ENCODE measurements around the gene COL23A1.

Gene COL23A1

DNA sequence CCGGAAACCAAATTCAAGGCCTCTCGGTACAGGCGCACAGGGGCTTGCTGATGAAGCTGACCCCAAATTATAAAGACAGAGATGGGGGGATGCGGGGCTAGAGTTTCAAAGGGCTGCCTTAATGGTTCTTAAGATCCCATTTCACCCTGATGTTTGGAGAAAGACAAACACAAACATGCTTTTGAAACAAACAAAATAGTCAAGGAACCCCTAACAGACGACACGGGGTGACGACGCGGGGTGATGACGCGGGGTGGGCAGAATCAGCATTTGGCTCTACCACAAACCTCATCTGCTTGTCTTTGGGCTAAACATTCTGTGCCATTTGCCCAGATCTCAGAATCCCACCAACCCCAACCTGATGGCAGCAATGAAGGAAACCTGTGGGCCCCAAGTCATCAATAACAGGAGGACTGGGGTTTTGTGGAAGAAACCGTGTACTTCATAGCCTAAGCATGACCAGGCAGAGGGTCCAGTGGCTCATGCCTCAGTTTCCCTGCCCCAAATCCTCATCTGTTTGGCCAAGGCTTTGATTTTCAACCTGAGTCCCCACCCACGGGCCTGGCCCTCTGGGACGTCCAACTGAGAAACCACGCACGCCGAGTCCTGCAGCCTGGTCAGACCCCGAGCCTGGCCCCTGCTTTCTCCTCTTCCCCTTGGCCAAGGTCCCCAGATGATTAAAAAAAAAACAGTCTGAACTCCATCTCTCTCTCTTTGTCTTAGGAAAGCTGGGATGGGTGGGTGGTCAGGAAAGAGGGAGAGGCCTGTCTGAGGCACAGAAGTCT is 148.5 kb downstream of the COL23A1 start:
- DNase-seq = no peak
- TF ChIP-seq POLR2A (IDR thresholded peaks at IDR 0.05; ENCODE audit: low read length) = no peak
- no peak for TF ChIP-seq GATA1 (IDR thresholded peaks at IDR 0.05; ENCODE audit: low read depth, low read length)

DNA sequence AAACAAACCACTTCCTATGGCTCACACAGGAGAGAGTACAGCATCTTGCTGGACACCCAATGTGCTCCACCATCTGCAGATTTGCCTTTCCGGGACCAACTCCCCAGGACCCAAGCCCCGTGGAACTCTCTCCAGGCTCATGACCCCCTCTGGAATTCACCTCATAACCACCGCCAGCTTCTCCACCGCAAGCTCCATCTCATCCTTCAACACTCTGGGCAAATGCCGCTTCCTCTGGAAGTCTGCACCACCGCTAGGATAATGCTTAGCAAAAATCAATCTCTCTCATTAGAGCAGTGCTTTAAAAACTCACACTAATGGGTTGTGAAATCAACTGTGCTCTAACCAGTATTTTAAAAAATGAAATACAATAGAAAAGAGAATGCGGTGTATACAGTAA is 150.0 kb downstream of the COL23A1 start:
- DNase-seq = no peak
- TF ChIP-seq GATA1 (IDR thresholded peaks at IDR 0.05; ENCODE audit: low read depth, low read length) (no peak), POLR2A (IDR thresholded peaks at IDR 0.05; ENCODE audit: low read length) (no peak)

- no peak for DNase-seq
- TF ChIP-seq POLR2A (IDR thresholded peaks at IDR 0.05; ENCODE audit: low read length) (no peak), GATA1 (IDR thresholded peaks at IDR 0.05; ENCODE audit: low read depth, low read length) (no peak)
Observed at GRCh38 chr5:178439493-178440180, 150.6 kb downstream of the COL23A1 start.

GRCh38 chr5:178438796-178439195 is 151.4 kb downstream of the COL23A1 start:
- no peak for DNase-seq
- no peak for TF ChIP-seq POLR2A (IDR thresholded peaks at IDR 0.05; ENCODE audit: low read length)
- no peak for TF ChIP-seq GATA1 (IDR thresholded peaks at IDR 0.05; ENCODE audit: low read depth, low read length)

GRCh38 chr5:178437386-178438075 is 152.7 kb downstream of the COL23A1 start:
- TF ChIP-seq POLR2A (IDR thresholded peaks at IDR 0.05; ENCODE audit: low read length) (no peak), GATA1 (IDR thresholded peaks at IDR 0.05; ENCODE audit: low read depth, low read length) (no peak)
- no peak for DNase-seq

DNA sequence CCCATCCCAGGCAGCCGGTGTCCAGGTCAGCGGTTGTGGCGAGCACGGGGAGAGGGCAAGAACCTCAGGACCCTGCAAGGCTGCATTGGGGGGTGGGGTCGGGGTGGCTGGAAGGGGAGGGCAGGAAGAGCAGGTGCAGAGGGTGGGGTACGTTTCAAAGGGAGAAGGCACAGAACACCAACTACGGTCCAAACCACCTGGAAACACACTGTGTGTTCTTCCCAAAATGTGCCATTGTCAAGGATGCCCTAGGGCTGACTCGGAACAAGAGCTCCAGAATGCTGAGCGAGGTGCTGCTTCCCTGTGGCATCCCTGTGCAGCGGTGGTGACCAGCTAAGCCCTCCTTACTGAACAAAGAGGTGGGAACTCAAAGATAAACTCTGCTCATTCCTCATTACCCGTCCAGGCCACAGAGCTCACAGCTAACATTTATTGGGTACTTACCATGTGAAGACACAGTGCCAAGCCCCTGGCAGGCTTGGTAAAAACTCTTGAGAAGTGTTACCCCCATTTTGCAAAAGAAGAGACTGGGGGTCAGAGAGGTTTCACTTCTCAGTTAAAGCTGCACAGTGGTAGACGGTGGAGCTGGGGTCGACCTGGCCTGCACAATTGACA is 153.8 kb downstream of the COL23A1 start:
- no peak for TF ChIP-seq POLR2A (IDR thresholded peaks at IDR 0.05; ENCODE audit: low read length)
- no peak for TF ChIP-seq GATA1 (IDR thresholded peaks at IDR 0.05; ENCODE audit: low read depth, low read length)

GRCh38 chr5:178435321-178436238 is 154.6 kb downstream of the COL23A1 start:
- no peak for DNase-seq
- TF ChIP-seq POLR2A (IDR thresholded peaks at IDR 0.05; ENCODE audit: low read length) = no peak
- TF ChIP-seq GATA1 (IDR thresholded peaks at IDR 0.05; ENCODE audit: low read depth, low read length) = no peak

More for the DNA sequence above, 153.8 kb downstream of the COL23A1 start:
- no peak for DNase-seq

DNA sequence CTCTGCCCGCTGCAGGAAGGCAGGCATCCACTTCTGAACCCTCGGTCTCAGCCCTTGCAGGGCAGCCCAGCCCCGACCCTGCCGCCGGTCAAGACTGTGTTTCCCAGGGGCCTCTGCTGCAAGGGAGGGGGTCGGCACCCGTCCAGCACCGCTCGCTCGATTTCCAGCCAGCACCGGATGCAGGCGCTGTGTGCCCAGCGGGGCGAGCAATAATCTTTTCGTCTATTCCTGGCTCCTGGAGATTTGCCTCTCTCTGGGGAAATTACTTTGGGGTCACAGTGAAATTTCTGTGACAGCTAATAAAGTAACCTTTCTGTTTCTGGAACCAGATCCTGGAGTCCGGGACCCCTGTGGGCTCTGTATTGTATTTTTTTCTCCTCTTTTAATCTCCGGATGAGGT is 155.3 kb downstream of the COL23A1 start:
- no peak for DNase-seq
- no peak for TF ChIP-seq GATA1 (IDR thresholded peaks at IDR 0.05; ENCODE audit: low read depth, low read length)
- no peak for TF ChIP-seq POLR2A (IDR thresholded peaks at IDR 0.05; ENCODE audit: low read length)

GRCh38 chr5:178434016-178434761 is 156.0 kb downstream of the COL23A1 start:
- DNase-seq = no peak
- TF ChIP-seq GATA1 (IDR thresholded peaks at IDR 0.05; ENCODE audit: low read depth, low read length) (no peak), POLR2A (IDR thresholded peaks at IDR 0.05; ENCODE audit: low read length) (no peak)

DNA sequence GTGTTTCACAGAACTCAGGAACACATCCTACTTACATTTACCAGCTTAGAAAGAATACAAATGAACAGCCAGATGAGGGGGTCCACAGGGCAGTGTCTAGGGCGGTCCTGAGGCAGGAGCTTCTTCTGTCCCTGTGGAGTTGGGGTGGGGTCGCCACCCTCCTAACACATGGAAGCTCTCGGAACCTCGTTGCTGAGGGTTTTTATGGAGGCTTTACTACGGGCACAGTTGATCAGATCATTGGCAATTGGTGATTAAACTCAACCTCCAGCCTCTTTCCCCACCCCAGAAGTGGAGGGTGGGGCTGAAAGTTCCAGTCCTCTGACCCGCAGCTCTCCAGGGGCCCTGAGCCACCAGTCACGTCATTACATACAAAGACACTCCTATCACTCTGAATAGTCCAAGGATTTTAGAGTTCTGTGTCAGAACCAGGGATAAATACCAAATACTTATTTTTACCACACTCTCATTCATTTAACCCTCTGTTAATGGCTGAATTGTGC is 156.9 kb downstream of the COL23A1 start:
- TF ChIP-seq POLR2A (IDR thresholded peaks at IDR 0.05; ENCODE audit: low read length) (no peak), GATA1 (IDR thresholded peaks at IDR 0.05; ENCODE audit: low read depth, low read length) (no peak)
- no peak for DNase-seq

DNA sequence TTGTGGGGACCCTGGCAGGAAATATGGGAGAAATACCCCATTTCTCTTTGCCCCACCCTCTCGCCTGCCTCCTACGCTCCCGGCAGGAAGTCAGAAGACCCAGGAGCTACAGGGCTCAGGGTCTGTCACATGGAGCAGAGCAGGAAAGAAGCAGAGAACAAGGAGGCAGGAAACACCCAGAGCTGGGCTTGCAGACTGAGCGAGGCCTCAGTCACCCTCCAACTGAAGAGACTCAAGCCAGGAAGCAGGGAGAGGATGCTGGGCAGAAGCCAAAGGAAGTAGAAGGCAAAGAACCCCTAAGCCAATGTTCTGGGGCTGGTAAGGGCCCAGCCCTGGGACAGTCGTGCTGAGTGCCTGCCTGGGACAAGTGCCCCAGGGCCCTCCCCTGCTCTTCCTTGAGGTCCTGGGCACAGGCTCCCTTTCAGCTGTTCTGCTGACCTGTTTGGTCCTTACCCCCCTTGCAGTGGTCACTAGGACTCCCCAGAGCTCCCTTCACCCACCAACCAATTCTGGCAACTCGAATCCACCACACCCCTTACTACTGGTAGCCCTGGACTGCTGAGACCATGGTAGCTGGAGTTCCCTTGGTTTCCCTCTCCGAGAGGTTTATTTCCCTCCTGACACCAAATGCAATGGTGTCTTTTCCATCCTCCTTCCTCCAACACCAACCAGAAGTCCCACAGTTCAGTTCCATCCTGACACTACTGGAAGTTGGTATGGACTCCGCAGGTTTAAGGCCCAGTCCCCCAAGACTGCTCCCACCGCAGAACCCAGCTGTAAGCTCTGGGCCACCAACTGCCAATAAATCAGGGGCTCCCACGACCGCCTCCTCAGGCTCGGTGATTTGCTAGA is 157.5 kb downstream of the COL23A1 start:
- DNase-seq = no peak
- TF ChIP-seq GATA1 (IDR thresholded peaks at IDR 0.05; ENCODE audit: low read depth, low read length) (no peak), POLR2A (IDR thresholded peaks at IDR 0.05; ENCODE audit: low read length) (no peak)
